Measurements from ENCODE around the gene ABR.
"Not testable (repeated sequence)": the region's sequence is repeated elsewhere in the genome, so short reads cannot be mapped to it uniquely, and the experiment has no call there.

The ABR gene

DNA sequence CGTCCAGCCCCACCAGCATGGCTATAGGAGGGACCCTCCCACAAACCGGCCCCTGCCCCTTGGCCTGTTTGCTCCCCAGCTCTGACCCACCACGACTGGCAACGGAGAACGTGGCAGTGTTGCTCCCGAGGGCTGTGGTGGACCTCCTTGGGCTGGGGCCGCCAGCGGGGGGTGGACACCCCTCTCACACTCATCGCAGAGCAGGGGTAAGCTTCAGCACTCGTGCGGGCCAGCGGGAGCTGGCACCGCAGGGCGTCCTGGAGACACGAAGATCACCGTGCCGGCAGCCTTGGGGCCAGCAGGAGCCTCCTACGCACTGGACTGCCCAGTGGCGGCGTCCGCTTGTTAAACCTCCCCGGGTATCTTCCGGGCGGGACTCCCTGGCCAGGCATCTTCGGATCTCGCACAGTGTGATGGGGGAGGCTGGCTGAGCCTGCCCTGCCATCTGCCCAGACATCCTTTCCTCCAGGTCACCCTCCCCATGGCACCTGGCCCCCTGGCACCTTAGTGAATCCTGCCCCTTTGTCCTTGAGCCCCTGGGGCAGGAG is 53.5 kb downstream of the ABR start:
- Histone ChIP-seq H3K36me3 (ENCODE audit: control insufficient read depth, insufficient read depth, low read length) (no peaks in the 10 kb centered on the region), H3K27me3 (ENCODE audit: control insufficient read depth, insufficient read depth, low read length) (peaks cover 5% of the 10 kb centered on the region; the same call in 1 of the 2 replicates), H3K4me3 (ENCODE audit: low read depth, low read length) (no peak overlapping the region), H3K4me1 (ENCODE audit: control insufficient read depth, insufficient read depth, low read length) (peaks cover 15% of the 10 kb centered on the region), H3K27ac (ENCODE audit: low read depth, low read length) (no peak overlapping the region), H3K9me3 (ENCODE audit: control insufficient read depth, insufficient read depth, low read depth, low read length) (no peaks in the 10 kb centered on the region), H3K9ac (ENCODE audit: low read length) (no peak overlapping the region)

DNA sequence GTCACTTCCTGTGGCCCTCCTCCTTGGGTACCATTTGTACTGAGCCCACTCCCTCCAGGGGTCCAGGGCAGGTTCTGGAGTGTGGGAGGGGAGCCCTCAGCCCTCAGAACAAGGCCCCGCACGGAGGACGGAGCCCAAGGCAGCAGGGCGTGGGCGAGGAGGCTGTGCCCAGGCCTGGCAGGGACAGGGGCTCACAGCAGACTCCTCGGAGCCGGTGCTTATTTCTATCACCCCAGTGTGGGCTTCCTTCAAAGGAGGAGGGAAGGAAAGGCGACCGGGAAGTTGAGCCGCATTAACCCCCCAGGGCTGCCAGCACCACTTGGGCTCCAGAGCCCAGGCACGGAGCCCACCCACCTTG is 54.0 kb downstream of the ABR start:
- H3K27me3 ChIP-seq (ENCODE audit: control insufficient read depth, insufficient read depth, low read length): peaks cover 5% of the 10 kb centered on the region; the same call in 1 of the 2 replicates
- no peaks in the 10 kb centered on the region for H3K36me3 ChIP-seq (ENCODE audit: control insufficient read depth, insufficient read depth, low read length)
- H3K9ac ChIP-seq (ENCODE audit: low read length): no peak overlapping the region

DNA sequence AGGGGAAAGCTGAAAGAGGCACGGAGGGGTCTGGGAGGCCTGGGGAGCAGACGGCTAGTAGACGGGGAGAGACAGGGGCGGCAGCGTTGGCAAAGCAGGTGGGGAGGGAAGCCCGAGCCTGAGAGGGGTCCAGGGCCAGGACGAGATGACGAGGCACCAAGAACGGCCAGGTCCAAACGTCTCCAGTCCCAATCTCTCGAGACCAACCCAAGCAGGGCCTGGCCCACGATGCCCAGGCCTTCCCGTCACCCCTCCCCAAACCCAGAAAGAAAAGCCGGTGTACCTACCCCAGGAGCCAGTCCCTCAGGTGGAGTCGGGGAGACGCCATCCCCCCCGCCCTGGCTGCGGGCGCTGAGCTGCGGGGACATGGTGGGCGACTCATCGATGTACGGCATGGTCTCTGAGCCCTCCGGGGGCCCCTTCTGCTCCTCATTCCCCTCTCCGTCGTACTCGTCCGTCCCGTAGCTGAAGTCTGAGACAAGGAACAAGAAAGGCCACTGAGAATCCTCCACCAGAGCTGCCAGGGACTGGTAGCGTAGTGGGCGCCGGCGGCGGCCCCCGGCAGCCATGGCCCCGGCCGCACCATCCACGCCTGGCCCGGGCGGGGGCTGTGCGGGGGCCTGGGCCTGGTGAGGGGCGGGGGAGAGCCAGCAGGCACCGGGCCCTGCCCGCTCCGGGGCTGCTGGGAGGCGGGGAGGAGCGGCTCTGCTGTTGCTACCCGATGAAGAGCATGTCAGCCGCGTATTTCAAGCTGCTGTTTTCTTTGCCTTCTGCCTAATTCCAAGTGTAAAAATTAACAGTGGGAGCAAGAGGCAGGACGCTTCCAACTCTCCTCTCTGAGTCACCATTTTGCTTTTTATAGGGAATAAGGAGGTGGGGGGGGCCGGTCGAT is 54.6 kb downstream of the ABR start:
- H3K27me3 ChIP-seq (ENCODE audit: control insufficient read depth, insufficient read depth, low read length): peaks cover 5% of the 10 kb centered on the region; the same call in 1 of the 2 replicates
- H3K4me1 ChIP-seq (ENCODE audit: control insufficient read depth, insufficient read depth, low read length): peaks cover 15% of the 10 kb centered on the region
- H3K9ac ChIP-seq (ENCODE audit: low read length): no peak overlapping the region
- no peak overlapping the region for H3K27ac ChIP-seq (ENCODE audit: low read depth, low read length)
- no peaks in the 10 kb centered on the region for H3K9me3 ChIP-seq (ENCODE audit: control insufficient read depth, insufficient read depth, low read depth, low read length)
- H3K4me3 ChIP-seq (ENCODE audit: low read depth, low read length): no peak overlapping the region
- H3K36me3 ChIP-seq (ENCODE audit: control insufficient read depth, insufficient read depth, low read length): no peaks in the 10 kb centered on the region

More for the DNA sequence above, 54.0 kb downstream of the ABR start:
- no peak overlapping the region for H3K4me3 ChIP-seq (ENCODE audit: low read depth, low read length)
- H3K4me1 ChIP-seq (ENCODE audit: control insufficient read depth, insufficient read depth, low read length): peaks cover 15% of the 10 kb centered on the region
- no peaks in the 10 kb centered on the region for H3K9me3 ChIP-seq (ENCODE audit: control insufficient read depth, insufficient read depth, low read depth, low read length)
- H3K27ac ChIP-seq (ENCODE audit: low read depth, low read length): no peak overlapping the region

DNA sequence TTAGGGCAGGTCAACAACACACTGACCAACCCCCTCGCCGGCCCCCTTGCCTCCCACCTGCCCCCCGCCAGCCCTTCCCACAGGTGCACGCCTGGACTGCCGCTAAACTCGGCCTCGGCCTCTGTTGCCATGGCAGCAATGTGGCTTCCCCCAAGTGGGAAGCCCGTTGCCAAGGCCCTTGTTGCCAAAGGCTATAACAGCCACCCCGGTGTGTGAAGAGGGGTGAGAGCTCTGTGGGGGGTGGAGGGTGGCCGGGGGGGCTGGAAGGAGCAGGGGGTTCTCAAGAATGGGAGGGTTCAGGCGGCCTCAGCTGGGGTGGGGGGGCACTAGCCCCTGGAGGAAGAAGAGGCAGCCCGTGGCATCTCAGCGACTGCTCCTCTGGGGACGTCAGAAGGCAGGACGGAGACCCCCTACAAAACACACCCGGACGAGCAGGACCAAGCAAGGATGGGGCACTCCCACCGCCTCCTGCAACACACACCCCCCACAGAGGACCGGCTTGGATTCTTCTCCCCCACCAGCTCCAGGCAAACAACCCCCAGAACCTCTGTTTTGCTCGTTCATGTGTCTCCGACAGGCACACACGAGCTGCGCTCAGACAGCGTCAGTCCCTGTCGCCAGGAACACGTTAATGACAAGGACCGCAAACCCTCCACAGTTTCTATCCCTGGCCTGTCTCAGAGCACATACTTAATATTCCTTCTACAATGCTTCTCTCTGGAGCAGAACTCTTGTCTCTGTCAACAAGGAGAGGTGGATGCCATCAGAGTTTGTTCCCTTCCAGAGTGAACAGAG is 55.7 kb downstream of the ABR start:
- Histone ChIP-seq H3K9ac (ENCODE audit: low read length) (no peak overlapping the region), H3K27me3 (ENCODE audit: control insufficient read depth, insufficient read depth, low read length) (peaks cover 5% of the 10 kb centered on the region; the same call in 1 of the 2 replicates), H3K36me3 (ENCODE audit: control insufficient read depth, insufficient read depth, low read length) (no peaks in the 10 kb centered on the region), H3K4me1 (ENCODE audit: control insufficient read depth, insufficient read depth, low read length) (peaks cover 15% of the 10 kb centered on the region), H3K9me3 (ENCODE audit: control insufficient read depth, insufficient read depth, low read depth, low read length) (no peaks in the 10 kb centered on the region), H3K27ac (ENCODE audit: low read depth, low read length) (no peak overlapping the region), H3K4me3 (ENCODE audit: low read depth, low read length) (no peak overlapping the region)

DNA sequence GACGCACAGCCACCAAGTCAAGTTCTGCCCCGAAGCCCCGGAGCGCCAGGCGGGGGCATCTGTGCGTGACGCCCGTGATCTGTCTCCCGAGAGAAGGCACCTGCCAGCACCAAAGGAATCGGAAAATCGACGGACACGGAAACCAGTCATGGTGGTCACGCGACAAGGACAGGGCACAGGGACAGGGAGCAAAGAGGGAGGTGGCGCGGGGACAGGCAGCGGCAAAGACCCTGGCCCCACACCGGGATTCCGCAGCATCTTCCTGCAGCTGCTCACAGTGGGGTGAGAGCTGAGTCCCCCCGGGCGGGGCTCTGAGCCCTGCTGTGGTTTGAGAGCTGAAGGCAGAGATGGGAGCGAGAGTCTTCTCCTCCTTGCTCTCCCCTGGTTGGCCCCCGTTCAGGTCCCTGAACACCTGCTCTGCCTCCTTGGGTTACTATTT is 56.4 kb downstream of the ABR start:
- H3K36me3 ChIP-seq (ENCODE audit: control insufficient read depth, insufficient read depth, low read length): no peaks in the 10 kb centered on the region
- H3K9ac ChIP-seq (ENCODE audit: low read length): no peak overlapping the region
- H3K27me3 ChIP-seq (ENCODE audit: control insufficient read depth, insufficient read depth, low read length): peaks cover 5% of the 10 kb centered on the region; the same call in 1 of the 2 replicates
- H3K4me3 ChIP-seq (ENCODE audit: low read depth, low read length): no peak overlapping the region
- peaks cover 15% of the 10 kb centered on the region for H3K4me1 ChIP-seq (ENCODE audit: control insufficient read depth, insufficient read depth, low read length)
- no peaks in the 10 kb centered on the region for H3K9me3 ChIP-seq (ENCODE audit: control insufficient read depth, insufficient read depth, low read depth, low read length)
- H3K27ac ChIP-seq (ENCODE audit: low read depth, low read length): no peak overlapping the region

DNA sequence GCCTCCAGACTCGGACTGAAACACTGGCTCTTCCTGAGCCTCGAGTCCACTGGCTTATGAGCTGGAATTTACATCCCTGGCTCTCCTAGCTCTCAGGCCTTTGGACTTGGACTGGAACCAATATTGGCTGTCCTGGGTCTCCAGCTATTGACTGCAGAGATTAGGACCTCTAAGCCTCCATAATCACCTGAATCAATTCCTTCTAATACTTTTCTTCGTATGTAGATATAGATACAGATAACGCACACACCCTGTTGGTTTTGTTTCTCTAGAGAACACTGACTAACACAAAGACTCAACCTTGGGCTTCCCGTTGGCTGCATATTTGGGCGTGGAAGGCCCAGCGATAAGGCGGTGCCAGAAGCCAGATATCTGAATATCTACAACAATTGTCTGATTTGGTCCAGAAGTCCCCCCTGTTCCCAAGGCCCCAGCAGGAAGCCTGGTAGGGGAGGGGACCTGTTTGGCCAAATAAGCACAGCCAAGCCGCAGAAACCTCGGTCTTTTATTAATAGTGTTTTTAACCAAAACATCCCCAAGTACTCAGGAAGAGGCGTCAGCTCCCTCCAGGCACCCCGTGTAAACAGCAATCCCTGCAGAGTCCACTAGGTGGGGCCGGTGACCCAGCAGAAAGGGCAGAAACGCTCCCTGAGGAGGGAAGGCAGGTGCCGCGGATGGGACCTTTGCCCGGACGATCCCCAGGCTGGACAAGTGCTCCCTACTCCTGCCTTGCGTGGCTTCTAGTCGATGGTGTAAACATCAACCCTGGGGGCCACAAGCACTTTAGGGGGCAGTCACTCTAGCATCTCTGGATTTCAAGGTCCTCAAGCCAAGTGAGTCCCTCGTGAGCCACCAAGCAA is 57.0 kb downstream of the ABR start:
- H3K9ac ChIP-seq (ENCODE audit: low read length): no peak overlapping the region
- H3K4me1 ChIP-seq (ENCODE audit: control insufficient read depth, insufficient read depth, low read length): peaks cover 15% of the 10 kb centered on the region
- H3K9me3 ChIP-seq (ENCODE audit: control insufficient read depth, insufficient read depth, low read depth, low read length): no peaks in the 10 kb centered on the region
- H3K4me3 ChIP-seq (ENCODE audit: low read depth, low read length): no peak overlapping the region
- H3K27me3 ChIP-seq (ENCODE audit: control insufficient read depth, insufficient read depth, low read length): peaks cover 5% of the 10 kb centered on the region; the same call in 1 of the 2 replicates
- H3K27ac ChIP-seq (ENCODE audit: low read depth, low read length): no peak overlapping the region
- no peaks in the 10 kb centered on the region for H3K36me3 ChIP-seq (ENCODE audit: control insufficient read depth, insufficient read depth, low read length)

DNA sequence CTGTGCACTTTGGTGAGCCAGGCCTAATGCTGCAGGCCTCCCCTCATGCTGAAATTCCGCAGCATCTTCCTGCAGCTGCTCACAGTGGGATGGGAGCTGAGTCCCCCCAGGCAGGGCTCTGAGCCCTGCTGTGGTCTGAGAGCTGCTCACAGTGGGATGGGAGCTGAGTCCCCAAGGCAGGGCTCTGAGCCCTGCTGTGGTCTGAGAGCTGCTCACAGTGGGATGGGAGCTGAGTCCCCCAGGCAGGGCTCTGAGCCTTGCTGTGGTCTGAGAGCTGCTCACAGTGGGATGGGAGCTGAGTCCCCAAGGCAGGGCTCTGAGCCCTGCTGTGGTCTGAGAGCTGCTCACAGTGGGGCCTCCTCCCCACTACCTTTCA is 58.4 kb downstream of the ABR start:
- not testable (repeated sequence) for H3K27me3 ChIP-seq (ENCODE audit: control insufficient read depth, insufficient read depth, low read length); H3K4me3 ChIP-seq (ENCODE audit: low read depth, low read length); H3K9ac ChIP-seq (ENCODE audit: low read length); H3K9me3 ChIP-seq (ENCODE audit: control insufficient read depth, insufficient read depth, low read depth, low read length); H3K36me3 ChIP-seq (ENCODE audit: control insufficient read depth, insufficient read depth, low read length); H3K27ac ChIP-seq (ENCODE audit: low read depth, low read length)
- peaks cover 15% of the 10 kb centered on the region for H3K4me1 ChIP-seq (ENCODE audit: control insufficient read depth, insufficient read depth, low read length)

DNA sequence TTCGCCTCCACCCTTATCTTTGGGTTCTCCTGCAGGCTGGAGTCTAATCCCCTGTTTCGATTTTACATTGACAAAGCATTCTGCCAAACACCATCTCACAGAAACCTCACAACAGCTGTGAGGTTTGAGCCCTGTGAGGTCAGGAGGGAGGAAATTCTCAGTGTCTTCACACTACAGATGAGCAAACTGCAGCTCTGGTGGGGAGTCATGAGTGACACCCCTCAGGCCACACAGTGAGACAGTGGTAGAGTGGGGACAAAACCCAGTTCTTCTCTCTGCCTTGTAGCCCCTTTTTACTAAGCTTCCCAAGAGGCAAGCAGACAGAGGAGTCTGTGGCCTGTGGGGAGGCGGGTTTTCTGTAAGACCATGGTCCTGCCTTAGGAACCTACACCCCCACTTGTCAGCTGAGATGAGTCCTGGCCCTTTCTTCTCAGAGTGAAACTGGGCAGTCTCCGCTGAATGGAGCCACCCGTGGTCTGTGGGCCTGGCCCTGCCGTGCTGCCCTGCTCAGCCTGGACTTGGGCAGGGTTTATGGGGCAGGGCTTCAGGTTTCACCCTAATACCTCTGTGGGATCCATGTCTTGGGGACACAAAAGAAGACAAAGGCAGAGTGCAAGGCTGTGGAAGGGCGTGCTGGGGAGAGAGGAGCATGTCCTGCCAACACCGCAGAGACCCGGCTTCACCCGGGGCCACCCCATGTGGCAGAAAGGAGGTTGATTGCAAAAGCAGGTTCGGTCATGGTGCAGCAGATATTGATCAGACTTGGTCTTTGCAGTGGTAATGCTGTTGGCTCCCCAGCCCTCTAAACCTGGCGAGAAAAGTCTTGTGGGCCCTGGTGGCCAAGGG is 59.0 kb downstream of the ABR start:
- Histone ChIP-seq H3K27me3 (ENCODE audit: control insufficient read depth, insufficient read depth, low read length) (peaks cover 5% of the 10 kb centered on the region; the same call in 1 of the 2 replicates), H3K9ac (ENCODE audit: low read length) (no peak overlapping the region), H3K36me3 (ENCODE audit: control insufficient read depth, insufficient read depth, low read length) (no peaks in the 10 kb centered on the region), H3K4me3 (ENCODE audit: low read depth, low read length) (no peak overlapping the region), H3K9me3 (ENCODE audit: control insufficient read depth, insufficient read depth, low read depth, low read length) (no peaks in the 10 kb centered on the region), H3K4me1 (ENCODE audit: control insufficient read depth, insufficient read depth, low read length) (peaks cover 15% of the 10 kb centered on the region), H3K27ac (ENCODE audit: low read depth, low read length) (no peak overlapping the region)

DNA sequence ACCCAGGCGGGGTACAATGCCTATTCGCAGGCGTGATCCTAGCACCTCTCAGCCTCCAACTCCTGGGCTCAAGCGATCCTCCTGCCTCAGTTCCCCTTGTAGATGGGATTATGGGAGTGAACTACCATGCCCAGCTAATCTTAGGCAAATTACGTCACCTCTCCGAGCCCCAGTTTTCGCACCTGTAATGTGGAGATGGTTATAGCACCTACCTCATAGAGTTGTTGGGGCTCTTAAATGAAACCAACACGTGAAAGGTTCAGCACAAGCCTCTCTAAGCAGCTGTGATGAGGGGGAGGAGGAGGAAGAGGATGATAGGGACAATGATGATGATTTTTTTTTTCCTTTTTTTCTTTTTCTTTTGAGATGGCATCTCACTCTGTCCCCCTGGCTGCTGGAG is 59.9 kb downstream of the ABR start:
- Histone ChIP-seq H3K9ac (ENCODE audit: low read length) (no peak overlapping the region), H3K27ac (ENCODE audit: low read depth, low read length) (no peak overlapping the region), H3K9me3 (ENCODE audit: control insufficient read depth, insufficient read depth, low read depth, low read length) (no peaks in the 10 kb centered on the region), H3K36me3 (ENCODE audit: control insufficient read depth, insufficient read depth, low read length) (no peaks in the 10 kb centered on the region), H3K4me1 (ENCODE audit: control insufficient read depth, insufficient read depth, low read length) (peaks cover 19% of the 10 kb centered on the region), H3K27me3 (ENCODE audit: control insufficient read depth, insufficient read depth, low read length) (peaks cover 5% of the 10 kb centered on the region; the same call in 1 of the 2 replicates), H3K4me3 (ENCODE audit: low read depth, low read length) (no peak overlapping the region)

DNA sequence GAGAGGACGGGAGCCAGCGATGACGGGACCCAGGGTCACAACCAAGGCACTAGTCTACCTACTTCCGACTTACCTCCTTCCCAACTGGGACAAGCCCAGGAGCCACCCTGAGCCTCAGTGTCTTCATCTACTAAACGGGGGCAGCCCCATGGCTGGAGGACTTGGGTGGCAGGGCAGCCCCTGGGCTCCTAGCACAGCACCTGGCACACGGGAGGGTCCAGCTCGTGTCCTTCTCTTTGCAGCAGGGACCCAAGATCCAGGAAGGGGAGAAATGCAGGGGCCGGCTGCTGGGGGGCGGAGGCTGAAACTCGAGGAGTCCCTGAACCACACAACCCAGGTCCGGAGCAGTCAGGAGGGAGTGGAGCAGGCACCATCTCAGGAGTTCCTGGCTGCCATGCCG is 63.2 kb downstream of the ABR start:
- no peak overlapping the region for H3K9ac ChIP-seq (ENCODE audit: low read length)
- no peak overlapping the region for H3K4me3 ChIP-seq (ENCODE audit: low read depth, low read length)
- H3K27me3 ChIP-seq (ENCODE audit: control insufficient read depth, insufficient read depth, low read length): no peaks in the 10 kb centered on the region
- H3K27ac ChIP-seq (ENCODE audit: low read depth, low read length): no peak overlapping the region
- no peaks in the 10 kb centered on the region for H3K36me3 ChIP-seq (ENCODE audit: control insufficient read depth, insufficient read depth, low read length)
- H3K4me1 ChIP-seq (ENCODE audit: control insufficient read depth, insufficient read depth, low read length): peaks cover 15% of the 10 kb centered on the region; the same call in 1 of the 2 replicates
- H3K9me3 ChIP-seq (ENCODE audit: control insufficient read depth, insufficient read depth, low read depth, low read length): no peaks in the 10 kb centered on the region
